Fibroblast of the conjunctiva (primary cell): ENCODE measurements around the gene FAT2.

Source experiments
- DNase-seq: peaks from one replicate; pipeline ENCODE4 v3.0.0-alpha.2; 2010; ENCODE audit warnings: low read depth

The FAT2 gene

DNA sequence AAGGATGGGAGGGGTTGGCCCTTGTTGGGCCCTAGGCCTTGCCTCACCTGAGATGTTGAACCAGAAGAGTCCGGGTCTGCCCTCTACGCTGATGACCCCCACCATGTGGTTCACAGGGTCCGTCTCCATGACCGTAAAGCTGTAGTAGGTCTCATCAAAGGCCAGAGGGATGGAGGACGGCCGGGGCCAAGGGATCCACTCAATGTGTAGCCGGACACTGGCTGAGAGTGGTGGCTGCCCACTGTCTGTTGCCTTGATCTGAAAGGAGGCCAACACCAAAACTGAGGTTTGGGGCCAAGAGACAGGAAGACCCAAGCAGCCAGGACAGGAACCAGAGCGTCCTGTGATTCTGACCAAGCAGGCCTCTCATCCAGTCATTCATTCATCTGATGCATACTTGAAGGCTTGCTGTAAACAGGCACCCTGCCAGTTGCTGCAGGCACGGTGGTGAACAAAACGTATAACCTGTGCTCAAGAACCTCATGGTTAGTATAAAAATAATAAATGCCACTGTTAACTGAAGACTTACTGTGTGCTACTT is 37.9 kb downstream of the FAT2 start:
- DNase-seq = no peak

DNA sequence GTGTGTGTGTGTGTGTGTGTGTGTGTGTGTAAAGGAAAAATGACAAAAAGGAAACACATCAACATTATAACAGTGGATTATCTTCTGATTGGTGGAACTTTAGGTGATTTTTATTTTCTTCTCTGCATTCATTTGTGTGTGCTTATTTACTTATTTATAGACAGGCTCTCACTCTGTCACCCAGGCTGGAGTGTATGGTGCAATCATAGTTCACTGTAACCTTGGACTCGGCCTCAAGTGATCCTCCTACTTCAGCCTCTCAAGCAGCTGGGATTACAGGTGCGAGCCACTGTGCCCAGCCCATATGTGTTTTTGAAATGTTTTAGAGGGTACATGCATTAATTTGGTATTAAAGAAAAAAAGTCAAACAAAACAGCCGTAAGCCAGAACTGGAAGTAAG is 39.1 kb downstream of the FAT2 start:
- no peak for DNase-seq

GRCh38 chr5:151550146-151550545 is 41.0 kb downstream of the FAT2 start:
- no peak for DNase-seq

- no peak for DNase-seq
Measured at GRCh38 chr5:151549713-151550112, 41.4 kb downstream of the FAT2 start.

- no peak for DNase-seq
Measured at GRCh38 chr5:151547364-151547763, 43.8 kb downstream of the FAT2 start.

- no peak for DNase-seq
Measured at GRCh38 chr5:151541571-151541970, 49.6 kb downstream of the FAT2 start.
